ENCODE data around the gene SINHCAF. TPM values are rescaled to one million over a fixed set of nuclear protein-coding genes. Genes with fewer than 3 reads are reported as not detected.
"Not testable (repeated sequence)": the region's sequence is repeated elsewhere in the genome, so short reads cannot be mapped to it uniquely, and the experiment has no call there.

The SINHCAF gene
- 10 to 100 TPM; 10.3 to 24.5 (median 16.0) TPM for total RNA-seq (2021; fragmentation: NEBNext Ultra II Directional; extraction: Animal tissue kit (Norgen Biotek cat#: 25700))
- long read RNA-seq, transcript SINHCAF-201 (6 exons, 3,163 nt), result major isoform, 13 of 20 reads
- long read RNA-seq, partial matches to known transcripts, result 0 of 20 reads
- long read RNA-seq, other reads (novel, unspliced or antisense), result 6 of 20 reads

GRCh38 chr12:31325877-31326631, at the start of gene SINHCAF:
TSS of gene SINHCAF (minus strand) at chr12:31326150. CDS start at chr12:31298204, 27,946 bp downstream.
- Mint-ChIP-seq H3K4me3 (peak within 1 kb of the TSS; percentile 99), H3K4me1 (ENCODE audit: low read depth) (peaks cover 34% of the 10 kb centered on the region), H3K27me3 (ENCODE audit: insufficient read depth) (peaks cover 8% of the 10 kb centered on the region), H3K36me3 (ENCODE audit: low read depth) (peaks cover 4% of the 10 kb centered on the region; the same call in 1 of the 2 replicates), H3K27ac (peak within 1 kb of the TSS; percentile 95), H3K9me3 (no peaks in the 10 kb centered on the region)
- peak; percentile 95 for DNase-seq
- TF ChIP-seq CTCF (IDR thresholded peaks at IDR 0.05), result no peak

GRCh38 chr12:31375422-31375821, 49.5 kb upstream of the SINHCAF start:
- H3K27me3 Mint-ChIP-seq (ENCODE audit: insufficient read depth), result peaks cover 10% of the 10 kb centered on the region
- not testable (repeated sequence) for H3K4me1 Mint-ChIP-seq (ENCODE audit: low read depth); H3K27ac Mint-ChIP-seq; DNase-seq; H3K36me3 Mint-ChIP-seq (ENCODE audit: low read depth); H3K4me3 Mint-ChIP-seq; H3K9me3 Mint-ChIP-seq

- H3K4me1 Mint-ChIP-seq (ENCODE audit: low read depth), result peaks cover 27% of the 10 kb centered on the region
- H3K27ac Mint-ChIP-seq, result no peak overlapping the region
- H3K9me3 Mint-ChIP-seq, result no peaks in the 10 kb centered on the region
- TF ChIP-seq CTCF (IDR thresholded peaks at IDR 0.05), result no peak
- H3K27me3 Mint-ChIP-seq (ENCODE audit: insufficient read depth), result peaks cover 9% of the 10 kb centered on the region
- no peak for DNase-seq
- H3K36me3 Mint-ChIP-seq (ENCODE audit: low read depth), result no peaks in the 10 kb centered on the region
- no peak overlapping the region for H3K4me3 Mint-ChIP-seq
Observed at GRCh38 chr12:31371256-31371620, 45.3 kb upstream of the SINHCAF start.

GRCh38 chr12:31370531-31371255, 44.7 kb upstream of the SINHCAF start:
- H3K4me3 Mint-ChIP-seq, result peak overlapping the region; percentile 80; the same call in 1 of the 2 replicates
- H3K27ac Mint-ChIP-seq, result peak overlapping the region; percentile 43; the same call in 1 of the 2 replicates
- peaks cover 27% of the 10 kb centered on the region for H3K4me1 Mint-ChIP-seq (ENCODE audit: low read depth)
- TF ChIP-seq CTCF (IDR thresholded peaks at IDR 0.05), result no peak
- H3K9me3 Mint-ChIP-seq, result no peaks in the 10 kb centered on the region
- H3K36me3 Mint-ChIP-seq (ENCODE audit: low read depth), result no peaks in the 10 kb centered on the region
- peaks cover 9% of the 10 kb centered on the region for H3K27me3 Mint-ChIP-seq (ENCODE audit: insufficient read depth)
- DNase-seq, result no peak

- peaks cover 27% of the 10 kb centered on the region for H3K4me1 Mint-ChIP-seq (ENCODE audit: low read depth)
- peak overlapping the region; percentile 43; the same call in 1 of the 2 replicates for H3K27ac Mint-ChIP-seq
- TF ChIP-seq CTCF (IDR thresholded peaks at IDR 0.05), result no peak
- H3K27me3 Mint-ChIP-seq (ENCODE audit: insufficient read depth), result peaks cover 10% of the 10 kb centered on the region
- H3K4me3 Mint-ChIP-seq, result peak overlapping the region; percentile 80; the same call in 1 of the 2 replicates
- no peak for DNase-seq
- no peaks in the 10 kb centered on the region for H3K9me3 Mint-ChIP-seq
- no peaks in the 10 kb centered on the region for H3K36me3 Mint-ChIP-seq (ENCODE audit: low read depth)
Observed at GRCh38 chr12:31369712-31370521, 44.0 kb upstream of the SINHCAF start.

Measured in HFFc6 (cell line).